Loucy (cell line): ENCODE data around the gene ZNF804A.

ENCODE experiments used
- H2AFZ ChIP-seq: fragments of 200-600 bp; sonication (generic); 2 replicates; pipeline ENCODE4 v1.6.0; 2016; ENCODE audit warnings: antibody characterized with exemption, mild to moderate bottlenecking, low read length, moderate library complexity
- H3F3A ChIP-seq: fragments of 200-600 bp; 2 replicates; pipeline ENCODE4 v1.6.0; 2016; ENCODE audit warnings: antibody characterized with exemption, low read depth, mild to moderate bottlenecking
- H3K27me3 ChIP-seq: fragments of 200-600 bp; sonication (generic); 2 replicates; pipeline ENCODE4 v1.6.1; 2014; ENCODE audit warnings: low read length, mild to moderate bottlenecking; ENCODE audit not compliant: insufficient read depth, poor library complexity, severe bottlenecking
- H3K36me3 ChIP-seq: fragments of 200-600 bp; sonication (generic); 2 replicates; pipeline ENCODE4 v1.6.1; 2016; ENCODE audit warnings: low read length; ENCODE audit not compliant: insufficient read depth
- H3K4me1 ChIP-seq: fragments of 200-600 bp; sonication (generic); 2 replicates; pipeline ENCODE4 v1.5.1; 2014; ENCODE audit warnings: low read length, mild to moderate bottlenecking; ENCODE audit not compliant: insufficient read depth, poor library complexity, severe bottlenecking
- H3K4me2 ChIP-seq: fragments of 200-600 bp; sonication (generic); 2 replicates; pipeline ENCODE4 v1.6.0; 2014; ENCODE audit warnings: antibody characterized with exemption, low read length, low read depth, mild to moderate bottlenecking; ENCODE audit not compliant: poor library complexity, severe bottlenecking
- H3K4me3 ChIP-seq: fragments of 200-600 bp; sonication (generic); 2 replicates; pipeline ENCODE4 v1.5.1; 2014; ENCODE audit warnings: low read length, mild to moderate bottlenecking, mixed read lengths; ENCODE audit not compliant: poor library complexity, severe bottlenecking
- H3K79me2 ChIP-seq: fragments of 200-600 bp; sonication (generic); 2 replicates; pipeline ENCODE4 v1.6.1; 2014; ENCODE audit warnings: low read length; ENCODE audit not compliant: insufficient read depth
- H3K9ac ChIP-seq: fragments of 200-600 bp; sonication (generic); 2 replicates; pipeline ENCODE4 v1.6.0; 2014; ENCODE audit warnings: mild to moderate bottlenecking, low read depth, low read length, moderate library complexity; ENCODE audit not compliant: poor library complexity, severe bottlenecking
- H3K9me2 ChIP-seq: fragments of 200-600 bp; sonication (generic); replicated peaks from 2 replicates; pipeline ENCODE4 v1.6.1; 2016; ENCODE audit warnings: low read depth, low read length, mixed read lengths
- H3K9me3 ChIP-seq: fragments of 200-600 bp; sonication (generic); 2 replicates; pipeline ENCODE4 v1.6.1; 2014; ENCODE audit warnings: mild to moderate bottlenecking, antibody characterized with exemption, low read length, low read depth; ENCODE audit not compliant: insufficient read depth
- H4K20me1 ChIP-seq: fragments of 200-600 bp; sonication (generic); 2 replicates; pipeline ENCODE4 v1.6.0; 2014; ENCODE audit warnings: antibody characterized with exemption, low read length, mild to moderate bottlenecking; ENCODE audit not compliant: insufficient read depth, poor library complexity, severe bottlenecking
- CTCF ChIP-seq: fragments of 200-600 bp; sonication (generic); conservative IDR thresholded peaks from 2 replicates; pipeline ENCODE4 v1.5.1; 2014; ENCODE audit warnings: mild to moderate bottlenecking, antibody characterized with exemption, low read length
- EZH2phosphoT487 ChIP-seq: fragments of 200-600 bp; IDR thresholded peaks from 2 replicates; pipeline ENCODE4 v1.6.1; 2018; ENCODE audit warnings: antibody characterized with exemption, mild to moderate bottlenecking, moderate library complexity, borderline replicate concordance

Gene ZNF804A

DNA sequence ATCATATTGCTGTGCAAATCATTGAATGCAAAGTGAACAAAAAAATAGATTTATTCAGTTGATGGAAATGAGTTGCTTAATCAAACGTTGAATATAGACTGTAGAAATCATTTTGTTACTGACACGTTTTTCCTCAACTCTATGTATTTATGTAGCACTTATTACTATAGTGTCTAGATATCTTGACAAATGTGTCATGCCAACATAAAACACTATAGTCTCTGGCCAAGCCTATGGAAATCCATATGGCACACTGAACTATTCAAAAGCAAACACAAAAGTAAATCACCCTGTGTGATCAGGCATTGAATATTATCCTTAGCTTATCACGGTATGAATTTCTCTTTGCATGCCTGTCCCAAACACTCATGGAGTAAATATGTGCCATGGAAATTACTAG is 131.3 kb downstream of the ZNF804A start:
- TF ChIP-seq EZH2phosphoT487 (no peak), CTCF (no peak)
- H4K20me1 ChIP-seq = no peaks in the 10 kb centered on the region
- H3K79me2 ChIP-seq = no peaks in the 10 kb centered on the region
- H2AFZ ChIP-seq = no peak overlapping the region
- H3K36me3 ChIP-seq = no peaks in the 10 kb centered on the region
- no peaks in the 10 kb centered on the region for H3K4me1 ChIP-seq
- no peak overlapping the region for H3K4me3 ChIP-seq
- no peaks in the 10 kb centered on the region for H3F3A ChIP-seq
- no peaks in the 10 kb centered on the region for H3K9me3 ChIP-seq
- no peaks in the 10 kb centered on the region for H3K27me3 ChIP-seq
- H3K4me2 ChIP-seq = no peak overlapping the region
- no peaks in the 10 kb centered on the region for H3K9me2 ChIP-seq
- H3K9ac ChIP-seq = no peak overlapping the region

DNA sequence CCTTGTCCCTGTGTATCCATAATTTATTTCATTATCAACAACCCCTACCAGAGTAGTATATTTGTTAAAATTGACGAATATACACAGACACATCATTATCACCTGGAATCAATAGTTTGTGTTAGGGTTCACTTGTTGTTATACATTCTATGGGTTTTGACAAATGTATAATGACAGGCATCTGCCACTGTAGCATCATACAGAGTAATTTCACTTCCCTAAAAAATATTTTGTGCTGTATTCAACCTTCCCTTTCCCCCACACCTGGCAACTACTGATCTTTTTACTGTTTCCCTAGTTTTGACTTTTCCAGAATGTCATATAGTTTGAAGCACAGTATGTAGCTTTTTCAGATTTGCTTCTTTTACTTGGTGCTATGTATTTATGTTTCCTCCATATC is 132.0 kb downstream of the ZNF804A start:
- Histone ChIP-seq H3K36me3 (no peaks in the 10 kb centered on the region), H3K9ac (no peak overlapping the region), H3K4me2 (no peak overlapping the region), H3K27me3 (no peaks in the 10 kb centered on the region), H2AFZ (no peak overlapping the region), H3K79me2 (no peaks in the 10 kb centered on the region), H3K4me3 (no peak overlapping the region), H3K9me3 (no peaks in the 10 kb centered on the region), H3K4me1 (no peaks in the 10 kb centered on the region), H3K9me2 (no peaks in the 10 kb centered on the region), H4K20me1 (no peaks in the 10 kb centered on the region), H3F3A (no peaks in the 10 kb centered on the region)
- TF ChIP-seq EZH2phosphoT487 = no peak
- TF ChIP-seq CTCF = no peak

GRCh38 chr2:184734338-184734737 is 136.0 kb downstream of the ZNF804A start:
- no peaks in the 10 kb centered on the region for H3F3A ChIP-seq
- H3K4me3 ChIP-seq = no peak overlapping the region
- H4K20me1 ChIP-seq = no peaks in the 10 kb centered on the region
- H3K9me2 ChIP-seq = no peaks in the 10 kb centered on the region
- no peak for TF ChIP-seq EZH2phosphoT487
- TF ChIP-seq CTCF = no peak
- no peaks in the 10 kb centered on the region for H3K79me2 ChIP-seq
- no peaks in the 10 kb centered on the region for H3K4me1 ChIP-seq
- H3K4me2 ChIP-seq = no peak overlapping the region
- no peaks in the 10 kb centered on the region for H3K27me3 ChIP-seq
- H2AFZ ChIP-seq = no peak overlapping the region
- H3K36me3 ChIP-seq = no peaks in the 10 kb centered on the region
- H3K9ac ChIP-seq = no peak overlapping the region
- no peaks in the 10 kb centered on the region for H3K9me3 ChIP-seq
